Gastrocnemius medialis (tissue), 4 donors: Measurements from ENCODE around the gene RNF220.

ENCODE experiments used
- CTCF ChIP-seq, 5 experiments: fragments of 450-650 bp in 3 of 5; fragments of 200-600 bp in 2 of 5; sonication (generic) in 2 of 5; IDR thresholded peaks in 4 of 5; conservative IDR thresholded peaks in 1 of 5; 1 replicate in 4 of 5; 2 replicates in 1 of 5; pipeline ENCODE4 v1.5.1; 2016 to 2019; ENCODE audit warnings: antibody characterized with exemption in 5 of 5, mild to moderate bottlenecking in 3 of 5, moderate library complexity in 3 of 5
- POLR2A ChIP-seq, 2 donors: fragments of 450-650 bp; IDR thresholded peaks; one replicate each; pipeline ENCODE4 v1.6.1; 2017; ENCODE audit warnings: antibody characterized with exemption in 2 of 2, mild to moderate bottlenecking in 2 of 2, moderate library complexity in 2 of 2

DNA sequence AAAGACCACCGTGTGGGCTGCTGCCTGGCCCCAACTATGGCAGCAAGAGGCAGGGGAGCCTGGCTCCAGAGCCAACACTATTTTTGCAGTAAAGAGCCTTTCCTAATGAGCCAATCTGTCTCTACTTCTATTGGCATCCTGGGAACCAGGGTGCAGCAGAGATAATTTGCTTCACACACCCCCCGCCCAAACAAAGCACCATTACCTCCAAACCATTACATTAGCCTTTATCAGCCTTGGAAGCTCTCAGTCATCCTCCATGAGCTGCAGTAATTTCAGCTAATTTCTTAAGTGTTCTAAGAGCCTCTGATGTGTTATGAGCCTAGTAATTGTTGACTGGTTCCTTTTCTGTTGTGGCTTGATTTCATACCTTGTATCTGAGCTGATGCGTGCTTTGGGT, 291.0 kb downstream of the RNF220 start:
- TF ChIP-seq CTCF (IDR thresholded peaks at IDR 0.05 in 4 of 5, conservative IDR thresholded peaks at IDR 0.05 in 1 of 5) (no peak), POLR2A (IDR thresholded peaks at IDR 0.05) (no peak)
